A549 (cell line): ENCODE results near the gene COX5A. TPM values are rescaled to one million over a fixed set of nuclear protein-coding genes. Genes with fewer than 3 reads are reported as not detected.
A peak's percentile ranks its signal among the peaks of the same experiment; 100 is the strongest.

Experiments used
- ATAC-seq, 2 experiments: fragments of 200-7000 bp in 1 of 2; fragments of >200 bp in 1 of 2; cut with Nextera tagmentation in 1 of 2; cut with Tn5 transposase in 1 of 2; 3 replicates each; pipeline versions ENCODE4 v1.8.0 to v1.9.1; 2018 to 2020; ENCODE audit warnings: mild to moderate bottlenecking in 1 of 2, moderate library complexity in 1 of 2
- CTCF ChIA-PET: fragments of 300-600 bp; sonication (Branson Sonifier 250); formaldehyde crosslinking; extraction: SDS; loops from one replicate; lab custom pipeline; 2021; ENCODE audit warnings: antibody characterized with exemption, inconsistent platforms; lab: Yijun Ruan, JAX
- POLR2A ChIA-PET: fragments of 350-600 bp; formaldehyde crosslinking; extraction: SDS; loops from one replicate; lab custom pipeline; 2021; ENCODE audit warnings: antibody characterized with exemption, inconsistent platforms; lab: Yijun Ruan, JAX
- DNase-seq, 2 experiments: peaks; one replicate each; pipeline versions ENCODE4 v3.0.0 to v3.0.0-alpha.2; 2011 to 2016; ENCODE audit warnings: low read depth in 1 of 2, low spot score in 1 of 2
- FAIRE-seq: peaks from 2 replicates; lab custom pipeline; 2011; peaks lifted over from hg19 to GRCh38; lab: Jason Lieb, UNC
- H3K27ac ChIP-seq, 2 experiments: fragments of >200 bp; sonication (Bioruptor Twin); formaldehyde crosslinking; 3 replicates each; pipeline ENCODE4 v1.5.1; 2016 to 2017
- H3K4me1 ChIP-seq: fragments of >200 bp; sonication (Bioruptor Twin); formaldehyde crosslinking; 3 replicates; pipeline ENCODE4 v1.6.1; 2016
- H3K4me2 ChIP-seq: fragments of >200 bp; sonication (Bioruptor Twin); formaldehyde crosslinking; 3 replicates; pipeline ENCODE4 v1.6.1; 2016
- H3K4me3 ChIP-seq: fragments of >200 bp; sonication (Bioruptor Twin); formaldehyde crosslinking; 3 replicates; pipeline ENCODE4 v1.5.1; 2016
- H3K9me3 ChIP-seq: fragments of >200 bp; sonication (Bioruptor Twin); formaldehyde crosslinking; 3 replicates; pipeline ENCODE4 v1.6.1; 2016
- ATOH8 ChIP-seq: fragments of 250-450 bp; sonication (Bioruptor Pico); IDR thresholded peaks from 2 replicates; pipeline ENCODE4 v1.5.0; 2020; ENCODE audit warnings: low read depth, mild to moderate bottlenecking, moderate library complexity
- BCL3 ChIP-seq: fragments of >200 bp; sonication (Bioruptor Twin); formaldehyde crosslinking; IDR thresholded peaks from 3 replicates; pipeline ENCODE4 v1.6.1; 2016
- CHD4 ChIP-seq: fragments of 200-600 bp; sonication (generic); IDR thresholded peaks from 2 replicates; pipeline ENCODE4 v1.6.1; 2016; ENCODE audit warnings: antibody characterized with exemption, mild to moderate bottlenecking, borderline replicate concordance
- HMGXB4 ChIP-seq: fragments of 250-450 bp; sonication (Bioruptor Pico); IDR thresholded peaks from 2 replicates; pipeline ENCODE4 v1.5.0; 2021; ENCODE audit warnings: mild to moderate bottlenecking, moderate library complexity, borderline replicate concordance
- KDM5A ChIP-seq: fragments of 200-600 bp; sonication (generic); IDR thresholded peaks from 2 replicates; pipeline ENCODE4 v1.6.1; 2016; ENCODE audit warnings: antibody characterized with exemption, mild to moderate bottlenecking
- MAFK ChIP-seq: fragments of 450-650 bp; IDR thresholded peaks from 2 replicates; pipeline ENCODE4 v1.6.1; 2014; ENCODE audit not compliant: partially characterized antibody
- PHF8 ChIP-seq: fragments of 200-600 bp; sonication (generic); IDR thresholded peaks from 2 replicates; pipeline ENCODE4 v1.6.1; 2016; ENCODE audit warnings: low read depth, mild to moderate bottlenecking, antibody characterized with exemption, moderate library complexity, borderline replicate concordance
- SMC3 ChIP-seq: fragments of >200 bp; sonication (Bioruptor Twin); formaldehyde crosslinking; IDR thresholded peaks from 3 replicates; pipeline ENCODE4 v1.6.1; 2018; ENCODE audit warnings: inconsistent platforms
- SREBF2 ChIP-seq: fragments of 450-650 bp; IDR thresholded peaks from 2 replicates; pipeline ENCODE4 v1.6.1; 2014; ENCODE audit warnings: mild to moderate bottlenecking, moderate library complexity
- TP53 ChIP-seq: fragments of 250-450 bp; sonication (Bioruptor Pico); IDR thresholded peaks from 2 replicates; pipeline ENCODE4 v1.5.0; 2021; ENCODE audit warnings: mild to moderate bottlenecking, moderate library complexity
- ZC3H11A ChIP-seq: fragments of 450-650 bp; IDR thresholded peaks from 2 replicates; pipeline ENCODE4 v1.6.1; 2014; ENCODE audit warnings: antibody characterized with exemption, mild to moderate bottlenecking
- WGBS: methylation state at CpG from one replicate; pipeline ENCODE4 v1.1.6; 2017; ENCODE audit errors: missing lambda C conversion rate; 5-methylcytosine and 5-hydroxymethylcytosine counted together
- polyA plus RNA-seq, 4 experiments: library from polyadenylated mRNA; depleted of rRNA in 3 of 4; stranded (reverse); fragments of >200 nt; fragmentation: RNase III in 1 of 4; extraction: RNeasy Plus Mini Kit Qiagen cat#74134 plus additional on column Dnase treatment in 1 of 4; gene quantifications; 2 replicates in 3 of 4; 3 replicates in 1 of 4; pipeline ENCODE4 v1.2.3, GENCODE V29; 2011 to 2017
- small RNA-seq, 6 experiments: library from RNA; depleted of rRNA; stranded (forward); fragments of <200 nt; gene quantifications; one replicate each; pipeline ENCODE3, GENCODE V24; 2012

Gene COX5A
- polyA plus RNA-seq, 2 of the 4 experiments (the other 2 are of a cell fraction): 328 to 478 TPM

GRCh38 chr15:74873036-74873755 lies 64.7 kb downstream of the COX5A start, which contains the start of gene SCAMP2 (continued):
- TF ChIP-seq ATOH8 (CRISPR knock-in tag) (no peak), KDM5A (0 out of 2 replicates have a peak, but pooled peaks have one; percentile 16), BCL3 (peak; percentile 96), CHD4 (0 out of 2 replicates have a peak, but pooled peaks have one; percentile 16), SREBF2 (no peak), SMC3 (peak; percentile 9; the same call in 1 of the 3 replicates), TP53 (CRISPR knock-in tag) (0 out of 2 replicates have a peak, but pooled peaks have one; percentile 67), ZC3H11A (no peak)

GRCh38 chr15:74872702-74873035 lies 65.2 kb downstream of the COX5A start:
- peaks cover 25% of the 10 kb centered on the region; the same call in 2 of the 3 replicates for H3K4me1 ChIP-seq
- H3K4me2 ChIP-seq: peak overlapping the region; percentile 99
- 3% methylated on average over 11 of the region's 11 CpGs for WGBS
- no peak for TF ChIP-seq CHD4
- TF ChIP-seq KDM5A: 0 out of 2 replicates have a peak, but pooled peaks have one; percentile 29
- DNase-seq (no peak), FAIRE-seq (no peak), ATAC-seq (peak; percentile 8 to 31; a peak in 4 of 6 replicates)
- ChIA-PET POLR2A (interaction anchor here (0.7 to 2.0 kb wide), 3 partner anchors 9 to 34 kb away, joined by 3 to 5 read pairs (median 4); partner anchors contain the start of gene FAM219B), CTCF (interaction anchor here (1.3 kb wide), 1 partner anchor 101 kb away, joined by 3 read pairs; no protein-coding TSS in a partner anchor)
- H3K9me3 ChIP-seq: no peaks in the 10 kb centered on the region
- H3K4me3 ChIP-seq: peak overlapping the region; percentile 88
- H3K27ac ChIP-seq: peak overlapping the region; percentile 87 to 91

GRCh38 chr15:74870436-74871215 lies 67.2 kb downstream of the COX5A start:
- Histone ChIP-seq H3K4me3 (no peak overlapping the region), H3K9me3 (no peaks in the 10 kb centered on the region), H3K4me2 (0 out of 3 replicates have a peak overlapping the region, but pooled peaks have one; percentile 2), H3K27ac (no peak overlapping the region), H3K4me1 (peaks cover 45% of the 10 kb centered on the region)
- TF ChIP-seq MAFK: peak; percentile 66
- no peak for TF ChIP-seq PHF8
- TF ChIP-seq HMGXB4 (CRISPR knock-in tag): no peak
- WGBS: 80% methylated on average over 6 of the region's 6 CpGs
- ChIA-PET POLR2A (interaction anchor here (1.8 kb wide), 1 partner anchor 36 kb away, joined by 7 read pairs; the partner anchor contains the start of gene FAM219B), CTCF (interaction anchor here (0.6 to 3.2 kb wide), 8 partner anchors 8 to 236 kb away, joined by 3 to 21 read pairs (median 3); no protein-coding TSS in a partner anchor)
- no peak for FAIRE-seq
- no peak for ATAC-seq
- no peak for DNase-seq

Small RNAs within 50 kb of the gene (small RNA-seq; reads per million reads assigned to genes)
- gene RF00019: 0 reads per million in 6 experiments

Other genes with a start within 250 kb of the COX5A start
- 23.2 and 31.2 TPM in 2 replicates for gene EDC3, start 242.0 kb downstream of the COX5A start, polyA plus RNA-seq (2011; rRNA removed)
- 17.7 to 24.1 TPM (median 23.4 TPM) in 3 replicates for gene EDC3, start 242.0 kb downstream of the COX5A start, polyA plus RNA-seq (2017; fragmentation: RNase III; extraction: RNeasy Plus Mini Kit Qiagen cat#74134 plus additional on column Dnase treatment)
- 0.22 and 0.25 TPM in 2 replicates for gene CYP1A1, start 212.5 kb downstream of the COX5A start, polyA plus RNA-seq (2011; rRNA removed)
- gene CYP1A1, start 212.5 kb downstream of the COX5A start, polyA plus RNA-seq (2017; fragmentation: RNase III; extraction: RNeasy Plus Mini Kit Qiagen cat#74134 plus additional on column Dnase treatment): 0.46 to 0.62 TPM (median 0.50 TPM) in 3 replicates
- gene CYP1A2, start 189.2 kb downstream of the COX5A start, polyA plus RNA-seq (2011; rRNA removed): not detected in 2 replicates
- gene CYP1A2, start 189.2 kb downstream of the COX5A start, polyA plus RNA-seq (2017; fragmentation: RNase III; extraction: RNeasy Plus Mini Kit Qiagen cat#74134 plus additional on column Dnase treatment): not detected in 3 replicates
- gene CSK, start 156.0 kb downstream of the COX5A start, polyA plus RNA-seq (2011; rRNA removed): 17.8 and 22.2 TPM in 2 replicates
- gene CSK, start 156.0 kb downstream of the COX5A start, polyA plus RNA-seq (2017; fragmentation: RNase III; extraction: RNeasy Plus Mini Kit Qiagen cat#74134 plus additional on column Dnase treatment): 56.7 to 63.0 TPM (median 61.6 TPM) in 3 replicates
- gene LMAN1L, start 125.2 kb downstream of the COX5A start, polyA plus RNA-seq (2011; rRNA removed): not detected in 2 replicates
- not detected in 3 replicates for gene LMAN1L, start 125.2 kb downstream of the COX5A start, polyA plus RNA-seq (2017; fragmentation: RNase III; extraction: RNeasy Plus Mini Kit Qiagen cat#74134 plus additional on column Dnase treatment)
- gene CPLX3, start 111.4 kb downstream of the COX5A start, polyA plus RNA-seq (2011; rRNA removed): 0.05 TPM in 1 of 2 replicates, not detected in the other
- gene CPLX3, start 111.4 kb downstream of the COX5A start, polyA plus RNA-seq (2017; fragmentation: RNase III; extraction: RNeasy Plus Mini Kit Qiagen cat#74134 plus additional on column Dnase treatment): not detected in 3 replicates
- 48.9 and 58.4 TPM in 2 replicates for gene ULK3, start 94.9 kb downstream of the COX5A start, polyA plus RNA-seq (2011; rRNA removed)
- 23.0 to 28.1 TPM (median 28.0 TPM) in 3 replicates for gene ULK3, start 94.9 kb downstream of the COX5A start, polyA plus RNA-seq (2017; fragmentation: RNase III; extraction: RNeasy Plus Mini Kit Qiagen cat#74134 plus additional on column Dnase treatment)
- 128 TPM in 2 replicates for gene SCAMP2, start 64.7 kb downstream of the COX5A start, polyA plus RNA-seq (2011; rRNA removed)
- 40.4 to 43.3 TPM (median 41.5 TPM) in 3 replicates for gene SCAMP2, start 64.7 kb downstream of the COX5A start, polyA plus RNA-seq (2017; fragmentation: RNase III; extraction: RNeasy Plus Mini Kit Qiagen cat#74134 plus additional on column Dnase treatment)
- 53.7 and 74.4 TPM in 2 replicates for gene MPI, start 48.0 kb downstream of the COX5A start, polyA plus RNA-seq (2011; rRNA removed)
- 32.9 to 39.9 TPM (median 39.4 TPM) in 3 replicates for gene MPI, start 48.0 kb downstream of the COX5A start, polyA plus RNA-seq (2017; fragmentation: RNase III; extraction: RNeasy Plus Mini Kit Qiagen cat#74134 plus additional on column Dnase treatment)
- 46.2 and 65.3 TPM in 2 replicates for gene FAM219B, start 31.2 kb downstream of the COX5A start, polyA plus RNA-seq (2011; rRNA removed)
- 29.9 to 36.9 TPM (median 31.3 TPM) in 3 replicates for gene FAM219B, start 31.2 kb downstream of the COX5A start, polyA plus RNA-seq (2017; fragmentation: RNase III; extraction: RNeasy Plus Mini Kit Qiagen cat#74134 plus additional on column Dnase treatment)
- gene RPP25, start 18.7 kb upstream of the COX5A start, polyA plus RNA-seq (2011; rRNA removed): 8.8 and 9.3 TPM in 2 replicates
- gene RPP25, start 18.7 kb upstream of the COX5A start, polyA plus RNA-seq (2017; fragmentation: RNase III; extraction: RNeasy Plus Mini Kit Qiagen cat#74134 plus additional on column Dnase treatment): 12.2 to 13.7 TPM (median 13.0 TPM) in 3 replicates
- 10.5 and 11.8 TPM in 2 replicates for gene SCAMP5, start 57.5 kb upstream of the COX5A start, polyA plus RNA-seq (2011; rRNA removed)
- 13.7 to 16.2 TPM (median 15.0 TPM) in 3 replicates for gene SCAMP5, start 57.5 kb upstream of the COX5A start, polyA plus RNA-seq (2017; fragmentation: RNase III; extraction: RNeasy Plus Mini Kit Qiagen cat#74134 plus additional on column Dnase treatment)
- gene PPCDC, start 85.5 kb upstream of the COX5A start, polyA plus RNA-seq (2011; rRNA removed): 14.5 and 18.2 TPM in 2 replicates
- gene PPCDC, start 85.5 kb upstream of the COX5A start, polyA plus RNA-seq (2017; fragmentation: RNase III; extraction: RNeasy Plus Mini Kit Qiagen cat#74134 plus additional on column Dnase treatment): 18.5 to 19.9 TPM (median 19.9 TPM) in 3 replicates